Neural progenitor cell (in vitro differentiated cells): ENCODE measurements around the gene ATP6V0C. TPM values are rescaled to one million over a fixed set of nuclear protein-coding genes. Genes with fewer than 3 reads are reported as not detected.
A peak's percentile ranks its signal among the peaks of the same experiment; 100 is the strongest.

Source experiments
- DNase-seq: peaks from one replicate; pipeline ENCODE4 v3.0.0-alpha.2; 2016; ENCODE audit warnings: low spot score
- H2AFZ ChIP-seq: fragments of 200-600 bp; sonication (generic); replicated peaks from 2 replicates; pipeline ENCODE4 v1.6.1; 2016; ENCODE audit warnings: antibody characterized with exemption
- H3F3A ChIP-seq: fragments of 200-600 bp; sonication (generic); 2 replicates; pipeline ENCODE4 v1.6.1; 2016; ENCODE audit warnings: antibody characterized with exemption, low read depth
- H3K27ac ChIP-seq: fragments of 200-600 bp; sonication (generic); 2 replicates; pipeline ENCODE4 v1.5.1; 2016; ENCODE audit warnings: mild to moderate bottlenecking
- H3K27me3 ChIP-seq: fragments of 200-600 bp; sonication (generic); 2 replicates; pipeline ENCODE4 v1.6.1; 2016; ENCODE audit warnings: mild to moderate bottlenecking, moderate library complexity
- H3K36me3 ChIP-seq: fragments of 200-600 bp; sonication (generic); 2 replicates; pipeline ENCODE4 v1.5.1; 2016
- H3K4me1 ChIP-seq: fragments of 200-600 bp; sonication (generic); 2 replicates; pipeline ENCODE4 v1.6.1; 2016; ENCODE audit warnings: mixed run types
- H3K4me2 ChIP-seq: fragments of 200-600 bp; sonication (generic); 2 replicates; pipeline ENCODE4 v1.6.1; 2016
- H3K4me3 ChIP-seq: fragments of 200-600 bp; sonication (generic); 2 replicates; pipeline ENCODE4 v1.5.1; 2016
- H3K79me2 ChIP-seq: fragments of 200-600 bp; sonication (generic); 2 replicates; pipeline ENCODE4 v1.6.1; 2016; ENCODE audit warnings: low read depth
- H3K9ac ChIP-seq: fragments of 200-600 bp; sonication (generic); 2 replicates; pipeline ENCODE4 v1.6.1; 2016
- H3K9me3 ChIP-seq: fragments of 200-600 bp; sonication (generic); 2 replicates; pipeline ENCODE4 v1.5.1; 2016; ENCODE audit warnings: low read depth
- H4K20me1 ChIP-seq: fragments of 200-600 bp; sonication (generic); 2 replicates; pipeline ENCODE4 v1.6.1; 2016; ENCODE audit warnings: low read depth
- H3K27ac Mint-ChIP-seq: 3 replicates; pipeline ENCODE4 v1.8.0; 2021; ENCODE audit warnings: mixed read lengths
- H3K27me3 Mint-ChIP-seq: 2 replicates; pipeline ENCODE4 v1.8.0; 2022; ENCODE audit warnings: low read depth, mild to moderate bottlenecking, inconsistent platforms, moderate library complexity, mixed read lengths; ENCODE audit not compliant: insufficient read depth
- H3K36me3 Mint-ChIP-seq: 3 replicates; pipeline ENCODE4 v1.8.0; 2021; ENCODE audit warnings: mixed read lengths
- H3K4me1 Mint-ChIP-seq: 3 replicates; pipeline ENCODE4 v1.8.0; 2021; ENCODE audit warnings: mixed read lengths
- H3K4me3 Mint-ChIP-seq: 3 replicates; pipeline ENCODE4 v1.8.0; 2021; ENCODE audit warnings: mild to moderate bottlenecking, moderate library complexity, mixed read lengths
- H3K9me3 Mint-ChIP-seq: 3 replicates; pipeline ENCODE4 v1.8.0; 2020; ENCODE audit warnings: mixed read lengths
- EZH2 ChIP-seq: fragments of 200-600 bp; sonication (generic); IDR thresholded peaks from 2 replicates; pipeline ENCODE4 v1.6.1; 2017; ENCODE audit warnings: antibody characterized with exemption, mild to moderate bottlenecking, moderate library complexity
- EZH2phosphoT487 ChIP-seq: fragments of 200-600 bp; sonication (generic); IDR thresholded peaks from 2 replicates; pipeline ENCODE4 v1.6.1; 2017; ENCODE audit warnings: antibody characterized with exemption
- total RNA-seq: library from RNA; depleted of rRNA; stranded (reverse); fragments of >200 nt; gene quantifications from 2 replicates; pipeline ENCODE4 v1.2.3, GENCODE V29; 2015; ENCODE audit warnings: low replicate concordance
- TF ChIP-seq, protein P1 (sequence below): fragments of 200-600 bp; sonication (generic); IDR thresholded peaks from 2 replicates; pipeline ENCODE4 v1.5.1; 2017; ENCODE audit warnings: antibody characterized with exemption, mild to moderate bottlenecking

The ATP6V0C gene
- total RNA-seq, 1 donor from 2014 or later = 11.6 TPM

DNA sequence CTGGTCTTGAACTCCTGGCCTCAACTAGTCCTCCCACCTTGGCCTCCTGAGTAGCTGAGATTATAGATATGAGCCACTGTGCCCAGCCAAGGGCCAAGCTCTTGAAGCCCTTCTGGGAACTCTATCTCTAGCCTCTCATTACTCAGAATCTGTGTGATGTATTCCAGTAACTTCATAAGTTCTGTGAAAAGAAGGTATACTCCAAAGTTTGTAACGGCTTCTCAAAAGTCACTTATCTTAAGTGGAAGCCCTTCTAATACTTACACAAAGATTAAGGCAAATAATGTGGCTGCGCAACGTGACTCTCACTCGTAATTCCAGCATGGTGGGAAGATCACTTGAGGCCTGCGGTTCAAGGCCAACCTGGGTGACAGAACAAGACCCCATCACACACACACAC lies 19.1 kb upstream of the ATP6V0C start:
- no peak for DNase-seq
- H3K4me3 Mint-ChIP-seq = no peak overlapping the region
- Histone ChIP-seq H3K9me3 (no peaks in the 10 kb centered on the region), H3K27ac (no peak overlapping the region), H3F3A (no peaks in the 10 kb centered on the region), H2AFZ (no peak overlapping the region), H3K36me3 (no peaks in the 10 kb centered on the region), H4K20me1 (no peaks in the 10 kb centered on the region), H3K27me3 (no peaks in the 10 kb centered on the region), H3K9ac (no peak overlapping the region), H3K4me3 (no peak overlapping the region), H3K79me2 (no peaks in the 10 kb centered on the region), H3K4me1 (no peaks in the 10 kb centered on the region), H3K4me2 (no peak overlapping the region)
- peaks cover 3% of the 10 kb centered on the region for H3K27me3 Mint-ChIP-seq
- H3K9me3 Mint-ChIP-seq = no peaks in the 10 kb centered on the region
- H3K36me3 Mint-ChIP-seq = peaks cover 3% of the 10 kb centered on the region
- H3K27ac Mint-ChIP-seq = no peak overlapping the region
- H3K4me1 Mint-ChIP-seq = no peaks in the 10 kb centered on the region
- TF ChIP-seq EZH2 = no peak
- TF ChIP-seq, protein P1, sequence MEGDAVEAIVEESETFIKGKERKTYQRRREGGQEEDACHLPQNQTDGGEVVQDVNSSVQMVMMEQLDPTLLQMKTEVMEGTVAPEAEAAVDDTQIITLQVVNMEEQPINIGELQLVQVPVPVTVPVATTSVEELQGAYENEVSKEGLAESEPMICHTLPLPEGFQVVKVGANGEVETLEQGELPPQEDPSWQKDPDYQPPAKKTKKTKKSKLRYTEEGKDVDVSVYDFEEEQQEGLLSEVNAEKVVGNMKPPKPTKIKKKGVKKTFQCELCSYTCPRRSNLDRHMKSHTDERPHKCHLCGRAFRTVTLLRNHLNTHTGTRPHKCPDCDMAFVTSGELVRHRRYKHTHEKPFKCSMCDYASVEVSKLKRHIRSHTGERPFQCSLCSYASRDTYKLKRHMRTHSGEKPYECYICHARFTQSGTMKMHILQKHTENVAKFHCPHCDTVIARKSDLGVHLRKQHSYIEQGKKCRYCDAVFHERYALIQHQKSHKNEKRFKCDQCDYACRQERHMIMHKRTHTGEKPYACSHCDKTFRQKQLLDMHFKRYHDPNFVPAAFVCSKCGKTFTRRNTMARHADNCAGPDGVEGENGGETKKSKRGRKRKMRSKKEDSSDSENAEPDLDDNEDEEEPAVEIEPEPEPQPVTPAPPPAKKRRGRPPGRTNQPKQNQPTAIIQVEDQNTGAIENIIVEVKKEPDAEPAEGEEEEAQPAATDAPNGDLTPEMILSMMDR = no peak
- TF ChIP-seq EZH2phosphoT487 = no peak

DNA sequence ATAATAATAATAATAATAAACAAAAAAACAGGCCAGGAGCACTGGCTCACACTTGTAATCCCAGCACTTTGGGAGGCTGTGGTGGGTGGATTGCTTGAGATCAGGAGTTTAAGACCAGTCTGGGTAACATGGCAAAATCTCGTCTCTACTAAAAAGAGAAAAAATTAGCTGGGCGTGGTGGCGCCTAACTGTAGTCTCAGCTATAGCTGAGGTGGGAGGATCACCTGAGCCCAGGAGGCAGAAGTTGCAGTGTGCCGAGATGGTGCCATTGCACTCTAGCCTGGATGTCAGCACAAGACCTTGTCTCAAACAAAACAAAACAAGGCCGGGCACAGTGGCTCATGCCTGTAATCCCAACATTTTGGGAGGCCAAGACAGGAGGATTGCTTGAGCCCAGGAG lies 18.7 kb upstream of the ATP6V0C start:
- no peaks in the 10 kb centered on the region for H4K20me1 ChIP-seq
- H3K4me1 ChIP-seq = no peaks in the 10 kb centered on the region
- no peak overlapping the region for H3K4me2 ChIP-seq
- no peak overlapping the region for H3K4me3 ChIP-seq
- DNase-seq = no peak
- H3F3A ChIP-seq = no peaks in the 10 kb centered on the region
- no peaks in the 10 kb centered on the region for H3K79me2 ChIP-seq
- H3K9me3 ChIP-seq = no peaks in the 10 kb centered on the region
- H3K4me1 Mint-ChIP-seq = no peaks in the 10 kb centered on the region
- no peaks in the 10 kb centered on the region for H3K27me3 ChIP-seq
- TF ChIP-seq EZH2 = no peak
- TF ChIP-seq, protein P1 = no peak
- no peak for TF ChIP-seq EZH2phosphoT487
- no peak overlapping the region for H2AFZ ChIP-seq
- H3K9me3 Mint-ChIP-seq = no peaks in the 10 kb centered on the region
- H3K27ac ChIP-seq = no peak overlapping the region
- H3K9ac ChIP-seq = peak overlapping the region; percentile 32
- H3K36me3 ChIP-seq = no peaks in the 10 kb centered on the region
- H3K36me3 Mint-ChIP-seq = peaks cover 3% of the 10 kb centered on the region
- no peak overlapping the region for H3K27ac Mint-ChIP-seq
- H3K4me3 Mint-ChIP-seq = no peak overlapping the region
- H3K27me3 Mint-ChIP-seq = peaks cover 3% of the 10 kb centered on the region

DNA sequence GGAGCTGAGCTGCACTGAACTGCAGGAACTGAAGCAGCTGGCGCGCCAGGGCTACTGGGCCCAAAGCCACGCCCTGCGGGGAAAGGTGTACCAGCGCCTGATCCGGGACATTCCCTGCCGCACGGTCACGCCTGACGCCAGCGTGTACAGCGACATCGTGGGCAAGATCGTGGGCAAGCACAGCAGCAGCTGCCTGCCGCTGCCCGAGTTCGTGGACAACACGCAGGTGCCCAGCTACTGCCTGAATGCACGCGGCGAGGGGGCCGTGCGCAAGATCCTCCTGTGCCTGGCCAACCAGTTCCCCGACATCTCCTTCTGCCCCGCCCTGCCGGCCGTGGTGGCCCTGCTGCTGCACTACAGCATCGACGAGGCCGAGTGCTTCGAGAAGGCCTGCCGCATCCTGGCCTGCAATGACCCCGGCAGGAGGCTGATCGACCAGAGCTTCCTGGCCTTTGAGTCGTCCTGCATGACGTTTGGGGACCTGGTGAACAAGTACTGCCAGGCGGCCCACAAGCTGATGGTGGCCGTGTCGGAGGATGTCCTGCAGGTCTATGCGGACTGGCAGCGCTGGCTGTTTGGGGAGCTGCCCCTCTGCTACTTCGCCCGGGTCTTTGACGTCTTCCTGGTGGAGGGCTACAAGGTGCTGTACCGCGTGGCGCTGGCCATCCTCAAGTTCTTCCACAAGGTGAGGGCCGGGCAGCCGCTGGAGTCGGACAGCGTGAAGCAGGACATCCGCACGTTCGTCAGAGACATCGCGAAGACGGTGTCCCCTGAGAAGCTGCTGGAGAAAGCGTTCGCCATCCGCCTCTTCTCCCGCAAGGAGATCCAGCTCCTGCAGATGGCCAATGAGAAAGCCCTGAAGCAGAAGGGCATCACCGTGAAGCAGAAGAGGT lies 17.3 kb upstream of the ATP6V0C start:
- Histone ChIP-seq H3K36me3 (no peaks in the 10 kb centered on the region), H3K27ac (no peak overlapping the region), H3K9ac (no peak overlapping the region), H3F3A (no peaks in the 10 kb centered on the region), H3K9me3 (no peaks in the 10 kb centered on the region), H3K4me3 (no peak overlapping the region), H3K4me2 (no peak overlapping the region), H4K20me1 (no peaks in the 10 kb centered on the region), H3K79me2 (no peaks in the 10 kb centered on the region), H3K4me1 (peaks cover under 1% of the 10 kb centered on the region), H3K27me3 (no peaks in the 10 kb centered on the region), H2AFZ (no peak overlapping the region)
- DNase-seq = no peak
- H3K4me3 Mint-ChIP-seq = no peak overlapping the region
- no peaks in the 10 kb centered on the region for H3K9me3 Mint-ChIP-seq
- TF ChIP-seq, protein P1 = no peak
- peaks cover 3% of the 10 kb centered on the region for H3K36me3 Mint-ChIP-seq
- H3K4me1 Mint-ChIP-seq = no peaks in the 10 kb centered on the region
- H3K27ac Mint-ChIP-seq = no peak overlapping the region
- peaks cover 3% of the 10 kb centered on the region for H3K27me3 Mint-ChIP-seq
